GM12878 (cell line): ENCODE measurements around the gene DCBLD2. TPM values are rescaled to one million over a fixed set of nuclear protein-coding genes. Genes with fewer than 3 reads are reported as not detected.

Source experiments
- ATAC-seq: fragments of 200-7000 bp; cut with Tn5 transposase; 3 replicates; pipeline ENCODE4 v1.9.1; 2020; ENCODE audit warnings: mild to moderate bottlenecking, moderate library complexity
- BruUV-seq: library from RNA; stranded (reverse); fragments of 400-500 nt; replicated peaks from 2 replicates; lab custom pipeline; 2021; lab: Mats Ljungman, UMichigan
- CTCF ChIA-PET: fragments of 300-600 bp; sonication (Branson Sonifier 250); formaldehyde crosslinking; extraction: SDS; loops from one replicate; lab custom pipeline; 2021; ENCODE audit warnings: inconsistent platforms; lab: Yijun Ruan, JAX
- POLR2A ChIA-PET: fragments of 350-600 bp; formaldehyde crosslinking; extraction: SDS; loops from one replicate; lab custom pipeline; 2021; ENCODE audit warnings: inconsistent platforms; lab: Charles Lee
- RAD21 ChIA-PET: fragments of 300-600 bp; sonication (Branson Sonifier 250); formaldehyde crosslinking; loops from one replicate; lab custom pipeline; 2023; ENCODE audit warnings: antibody characterized with exemption; ENCODE audit not compliant: unreplicated experiment; lab: Charles Lee
- SMC1A ChIA-PET: fragments of 300-600 bp; sonication (Branson Sonifier 250); formaldehyde crosslinking; loops from one replicate; lab custom pipeline; 2023; ENCODE audit not compliant: unreplicated experiment, uncharacterized antibody; lab: Charles Lee
- DNase-seq: peaks from one replicate; pipeline ENCODE4 v3.0.0-alpha.2; 2011; ENCODE audit warnings: low read depth, low spot score
- FAIRE-seq: peaks from 3 replicates; lab custom pipeline; 2011; peaks lifted over from hg19 to GRCh38; lab: Jason Lieb, UNC
- H2AFZ ChIP-seq: 2 replicates; pipeline ENCODE4 v1.6.0; 2011; ENCODE audit warnings: low read depth, low read length, control low read depth; ENCODE audit not compliant: control insufficient read depth
- H3K27ac ChIP-seq: 2 replicates; pipeline ENCODE4 v1.5.1; 2011; ENCODE audit warnings: control low read depth; ENCODE audit not compliant: control insufficient read depth, insufficient read depth
- H3K27me3 ChIP-seq, 2 experiments: replicated peaks in 1 of 2; 2 replicates each; pipeline versions ENCODE4 v1.6.0 to v1.6.1; 2011; ENCODE audit warnings: low read length in 1 of 2; ENCODE audit not compliant: control insufficient read depth in 2 of 2, insufficient read depth in 2 of 2
- H3K36me3 ChIP-seq, 2 experiments: 2 replicates each; pipeline ENCODE4 v1.5.1; 2011; ENCODE audit warnings: low read length in 1 of 2; ENCODE audit not compliant: control insufficient read depth in 2 of 2, insufficient read depth in 2 of 2
- H3K4me1 ChIP-seq: 2 replicates; pipeline ENCODE4 v1.6.1; 2011; ENCODE audit warnings: mild to moderate bottlenecking, low read length, moderate library complexity, mixed read lengths; ENCODE audit not compliant: control insufficient read depth, insufficient read depth
- H3K4me2 ChIP-seq: 2 replicates; pipeline ENCODE4 v1.6.0; 2011; ENCODE audit warnings: control low read depth; ENCODE audit not compliant: control insufficient read depth, insufficient read depth
- H3K4me3 ChIP-seq: fragments of 200-600 bp; sonication (generic); 2 replicates; pipeline ENCODE4 v1.5.1; 2016
- H3K79me2 ChIP-seq: 2 replicates; pipeline ENCODE4 v1.6.0; 2011; ENCODE audit warnings: low read length; ENCODE audit not compliant: control insufficient read depth, insufficient read depth
- H3K9ac ChIP-seq: 2 replicates; pipeline ENCODE4 v1.8.0; 2011; ENCODE audit warnings: low read length, control low read depth, mixed read lengths; ENCODE audit not compliant: control insufficient read depth, insufficient read depth
- H3K9me3 ChIP-seq: replicated peaks from 3 replicates; pipeline ENCODE4 v1.5.1; 2011; ENCODE audit warnings: mild to moderate bottlenecking, low read length; ENCODE audit not compliant: control insufficient read depth, insufficient read depth
- H4K20me1 ChIP-seq: 2 replicates; pipeline ENCODE4 v1.6.0; 2011; ENCODE audit not compliant: control insufficient read depth, insufficient read depth
- ATF3 ChIP-seq: IDR thresholded peaks from 2 replicates; pipeline ENCODE4 v1.6.1; 2011; ENCODE audit warnings: low read depth, mild to moderate bottlenecking, low read length, moderate library complexity, borderline replicate concordance; ENCODE audit errors: extremely low read depth
- E2F4 ChIP-seq: IDR thresholded peaks from 2 replicates; pipeline ENCODE4 v1.6.1; 2012; ENCODE audit warnings: low read depth, low read length, improper control_type of control experiment
- EED ChIP-seq: sonication (generic); IDR thresholded peaks from 2 replicates; pipeline ENCODE4 v1.6.1; 2016; ENCODE audit warnings: antibody characterized with exemption, low read depth
- HCFC1 ChIP-seq: fragments of 150-350 bp; IDR thresholded peaks from 2 replicates; pipeline ENCODE4 v1.6.1; 2014; ENCODE audit warnings: low read length
- LARP7 ChIP-seq: fragments of 450-650 bp; IDR thresholded peaks from 2 replicates; pipeline ENCODE4 v1.6.1; 2017; ENCODE audit warnings: mild to moderate bottlenecking
- PKNOX1 ChIP-seq: fragments of 450-650 bp; IDR thresholded peaks from 2 replicates; pipeline ENCODE4 v1.6.1; 2016; ENCODE audit warnings: mild to moderate bottlenecking
- REST ChIP-seq: IDR thresholded peaks from 2 replicates; pipeline ENCODE4 v1.6.1; 2012; ENCODE audit warnings: mild to moderate bottlenecking, low read depth, low read length
- SUPT20H ChIP-seq: IDR thresholded peaks from 2 replicates; pipeline ENCODE4 v1.6.1; 2011; ENCODE audit warnings: low read depth, mild to moderate bottlenecking, low read length, moderate library complexity, borderline replicate concordance; ENCODE audit not compliant: control insufficient read depth
- WGBS: methylation state at CpG from one replicate; pipeline ENCODE4 v1.1.6; 2016; ENCODE audit warnings: low lambda C conversion rate; ENCODE audit not compliant: insufficient replicate concordance, insufficient coverage; ENCODE audit errors: missing lambda C conversion rate; 5-methylcytosine and 5-hydroxymethylcytosine counted together
- in situ Hi-C: fragments of 300-500 bp; cut with MboI; formaldehyde crosslinking; loops from 9 replicates; pipeline ENCODE4 v1.14.3; 2018; ENCODE audit warnings: mixed read lengths
- intact Hi-C: fragments of 100-400 bp; cut with micrococcal nuclease; formaldehyde crosslinking; loops from one replicate; pipeline ENCODE4 v1.14.2; 2022; ENCODE audit not compliant: unreplicated experiment
- polyA plus RNA-seq, 11 experiments: library from polyadenylated mRNA; depleted of rRNA in 4 of 11; unstranded in 6 of 11; stranded (reverse) in 5 of 11; fragments of >200 nt; fragmentation: Nextera tagmentation in 4 of 11; fragmentation: Illumina TruSeq in 1 of 11; extraction: Ambion mirVana in 4 of 11; extraction: Trizol in 1 of 11; gene quantifications; 1 replicate in 1 of 11; 2 replicates in 10 of 11; pipeline versions ENCODE4 v1.2.1 to v1.2.3, GENCODE V29; 2011 to 2016; ENCODE audit warnings: inconsistent platforms in 2 of 11, missing spikeins in 2 of 11, low read depth in 1 of 11
- total RNA-seq, 4 experiments: library from RNA; depleted of rRNA in 3 of 4; stranded (reverse); fragments of >200 nt in 3 of 4; fragmentation: Illumina TruSeq in 1 of 4; extraction: Trizol in 1 of 4; gene quantifications; 2 replicates each; pipeline versions ENCODE4 v1.2.1 to v1.2.3, GENCODE V29; 2013 to 2021

Gene DCBLD2
- total and polyA plus RNA-seq, 10 of the 15 experiments (the other 5 are each of a cell fraction or from before 2014, with no cell fraction given) = 1.6 to 5.9 (median 4.7) TPM

- no peak for TF ChIP-seq LARP7
- no peak for TF ChIP-seq SUPT20H
- TF ChIP-seq EED = no peak
- TF ChIP-seq ATF3 = no peak
- no peak for TF ChIP-seq HCFC1
- TF ChIP-seq REST = no peak
- no peak for TF ChIP-seq PKNOX1
- TF ChIP-seq E2F4 = no peak
- no peak for ATAC-seq
- H2AFZ ChIP-seq = no peak overlapping the region
- H3K9me3 ChIP-seq = no peaks in the 10 kb centered on the region; the same call in 2 of the 3 replicates
- no peak overlapping the region for H3K27ac ChIP-seq
- in situ Hi-C loops (no loop called here), intact Hi-C loops (no loop called here)
- H3K4me2 ChIP-seq = no peak overlapping the region
- H3K36me3 ChIP-seq = no peaks in the 10 kb centered on the region
- ChIA-PET SMC1A (no interaction called here), CTCF (no interaction called here), RAD21 (no interaction called here), POLR2A (no interaction called here)
- H3K4me1 ChIP-seq = no peaks in the 10 kb centered on the region
- FAIRE-seq = no peak
- no peak for DNase-seq
- BruUV-seq = no TSS peak
- H3K4me3 ChIP-seq = no peak overlapping the region
- no peaks in the 10 kb centered on the region for H3K27me3 ChIP-seq
- no peaks in the 10 kb centered on the region for H4K20me1 ChIP-seq
- no peaks in the 10 kb centered on the region for H3K79me2 ChIP-seq
- no peak overlapping the region for H3K9ac ChIP-seq
- WGBS = 74% methylated on average over 7 of the region's 7 CpGs
These were observed 58.1 kb downstream of the DCBLD2 start for GRCh38 chr3:98843266-98843959.
